Kidney (tissue), 14 donors: ENCODE data around the gene NTHL1. TPM values are rescaled to one million over a fixed set of nuclear protein-coding genes. Genes with fewer than 3 reads are reported as not detected.

Experiments
- DNase-seq, 5 donors: peaks; one replicate each; pipeline ENCODE4 v3.0.0-alpha.2; 2013 to 2020
- FAIRE-seq: peaks from 2 replicates; lab custom pipeline; 2012; peaks lifted over from hg19 to GRCh38; lab: Jason Lieb, UNC
- H3K27ac ChIP-seq, 2 donors: one replicate each; pipeline ENCODE4 v1.7.0; 2013; ENCODE audit warnings: low read depth in 2 of 2, low read length in 2 of 2, inconsistent platforms in 1 of 2
- H3K27me3 ChIP-seq: one replicate; pipeline ENCODE4 v1.7.1; 2013; ENCODE audit warnings: low read length, inconsistent platforms; ENCODE audit not compliant: control insufficient read depth, insufficient read depth
- H3K36me3 ChIP-seq, 3 donors: one replicate each; pipeline versions ENCODE4 v1.7.0 to v1.7.1; 2013; ENCODE audit warnings: low read length in 3 of 3, control low read depth in 1 of 3, inconsistent platforms in 1 of 3; ENCODE audit not compliant: insufficient read depth in 3 of 3, control insufficient read depth in 2 of 3
- H3K4me1 ChIP-seq, 3 donors: one replicate each; pipeline versions ENCODE4 v1.7.0 to v1.7.1; 2013; ENCODE audit warnings: low read length in 3 of 3, inconsistent platforms in 1 of 3, low read depth in 1 of 3; ENCODE audit not compliant: control insufficient read depth in 2 of 3, insufficient read depth in 2 of 3
- H3K4me3 ChIP-seq, 3 donors: one replicate each; pipeline versions ENCODE4 v1.7.0 to v1.8.1; 2013; ENCODE audit warnings: low read length in 3 of 3, control low read depth in 1 of 3, inconsistent platforms in 1 of 3
- H3K9ac ChIP-seq, 3 donors: one replicate each; pipeline versions ENCODE4 v1.7.0 to v1.7.1; 2013; ENCODE audit warnings: low read length in 3 of 3, control low read depth in 1 of 3, inconsistent platforms in 1 of 3
- H3K9me3 ChIP-seq, 3 donors: one replicate each; pipeline versions ENCODE4 v1.7.0 to v1.7.1; 2013; ENCODE audit warnings: low read length in 3 of 3, control low read depth in 1 of 3, inconsistent platforms in 1 of 3; ENCODE audit not compliant: control insufficient read depth in 2 of 3, insufficient read depth in 1 of 3
- intact Hi-C: fragments of 100-400 bp; cut with DNase I; formaldehyde crosslinking; loops from one replicate; pipeline ENCODE4 v1.11.1; 2022
- polyA plus RNA-seq: library from polyadenylated mRNA; stranded (reverse); fragments of 350-450 nt; fragmentation: Illumina TruSeq; extraction: RNeasy Lipid Tissue Mini Kit (QIAGEN cat#74804); gene quantifications from one replicate; pipeline ENCODE4 v1.2.3, GENCODE V29; 2014; ENCODE audit warnings: low read depth, low replicate concordance; ENCODE audit not compliant: insufficient read depth
- total RNA-seq: library from RNA; stranded (reverse); fragmentation: NEBNext Ultra II Directional; extraction: Animal tissue kit (Norgen Biotek cat#: 25700); gene quantifications from one replicate; pipeline ENCODE4 v1.2.1, GENCODE V29; 2021
- TF ChIP-seq, protein P1 (sequence below): IDR thresholded peaks from 3 replicates; pipeline ENCODE4 v1.5.1; 2012; ENCODE audit warnings: mild to moderate bottlenecking, moderate library complexity, borderline replicate concordance; ENCODE audit not compliant: insufficient read depth; ENCODE audit errors: extremely low read depth
- donor health status: control.
- donor health status: control.
- donor health status: control.
- donor health status: control.
- donor health status: control.
- donor health status: DM: yes; HTN: yes; CAD: no.
- donor health status: Normal renal cell carcinoma (clear cell type).

NTHL1 gene
- total and polyA plus RNA-seq, 2 donors from 2014 or later, result 15.3 to 36.0 TPM

DNA sequence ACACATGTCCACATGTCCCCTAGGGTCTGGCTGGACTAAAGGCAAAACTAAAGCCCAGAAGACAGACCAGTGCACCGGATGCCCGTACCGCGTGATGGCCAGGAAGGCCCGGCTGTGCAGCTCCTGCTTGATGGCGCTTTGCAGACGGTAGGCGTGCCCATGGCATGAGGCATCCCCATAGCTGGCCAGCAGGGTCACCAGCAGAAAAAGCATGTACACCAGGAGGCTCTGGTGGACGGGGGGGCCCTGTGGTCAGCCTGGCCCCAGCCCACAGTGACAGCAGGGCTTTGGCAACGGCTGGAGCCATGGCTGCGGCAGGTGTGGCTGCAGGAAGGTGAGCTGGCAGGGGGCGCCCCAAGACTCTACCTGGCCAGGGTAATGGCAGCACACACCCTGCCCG is 45.2 kb upstream of the NTHL1 start:
- no peaks in the 10 kb centered on the region for H3K27me3 ChIP-seq
- FAIRE-seq (no peak), DNase-seq (no peak)
- TF ChIP-seq, protein P1, sequence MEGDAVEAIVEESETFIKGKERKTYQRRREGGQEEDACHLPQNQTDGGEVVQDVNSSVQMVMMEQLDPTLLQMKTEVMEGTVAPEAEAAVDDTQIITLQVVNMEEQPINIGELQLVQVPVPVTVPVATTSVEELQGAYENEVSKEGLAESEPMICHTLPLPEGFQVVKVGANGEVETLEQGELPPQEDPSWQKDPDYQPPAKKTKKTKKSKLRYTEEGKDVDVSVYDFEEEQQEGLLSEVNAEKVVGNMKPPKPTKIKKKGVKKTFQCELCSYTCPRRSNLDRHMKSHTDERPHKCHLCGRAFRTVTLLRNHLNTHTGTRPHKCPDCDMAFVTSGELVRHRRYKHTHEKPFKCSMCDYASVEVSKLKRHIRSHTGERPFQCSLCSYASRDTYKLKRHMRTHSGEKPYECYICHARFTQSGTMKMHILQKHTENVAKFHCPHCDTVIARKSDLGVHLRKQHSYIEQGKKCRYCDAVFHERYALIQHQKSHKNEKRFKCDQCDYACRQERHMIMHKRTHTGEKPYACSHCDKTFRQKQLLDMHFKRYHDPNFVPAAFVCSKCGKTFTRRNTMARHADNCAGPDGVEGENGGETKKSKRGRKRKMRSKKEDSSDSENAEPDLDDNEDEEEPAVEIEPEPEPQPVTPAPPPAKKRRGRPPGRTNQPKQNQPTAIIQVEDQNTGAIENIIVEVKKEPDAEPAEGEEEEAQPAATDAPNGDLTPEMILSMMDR, result no peak
- H3K36me3 ChIP-seq, result peaks cover 0 to 11% (median 4%) of the 10 kb centered on the region in 3 donors
- peaks cover 0 to 21% (median 3%) of the 10 kb centered on the region in 3 donors for H3K4me1 ChIP-seq
- H3K9ac ChIP-seq, result no peak overlapping the region
- H3K9me3 ChIP-seq, result no peaks in the 10 kb centered on the region
- H3K4me3 ChIP-seq, result no peak overlapping the region
- H3K27ac ChIP-seq, result no peak overlapping the region
- intact Hi-C loops, result no loop called here

DNA sequence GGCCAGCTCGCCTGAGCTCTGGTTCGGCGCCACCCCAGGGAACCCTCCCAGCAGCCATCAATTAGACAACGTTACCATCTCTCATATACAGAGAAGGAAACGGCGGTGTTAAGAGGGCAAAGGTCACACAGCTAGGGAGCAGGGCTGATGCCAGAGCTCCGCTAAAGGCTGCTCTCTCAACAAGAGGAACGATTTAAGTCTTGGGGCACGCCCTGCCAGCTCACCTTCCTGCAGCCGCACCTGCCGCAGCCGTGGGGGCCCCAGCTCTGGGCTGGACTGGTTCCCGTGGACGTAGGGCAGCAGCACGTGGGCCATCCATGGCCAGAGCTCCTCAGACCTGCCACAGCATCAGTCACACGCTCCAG is 44.6 kb upstream of the NTHL1 start:
- FAIRE-seq (no peak), DNase-seq (peak in 1 of 5 donors; percentile 63)
- Histone ChIP-seq H3K4me3 (no peak overlapping the region), H3K27ac (no peak overlapping the region), H3K9me3 (no peaks in the 10 kb centered on the region), H3K36me3 (peaks cover 0 to 11% (median 4%) of the 10 kb centered on the region in 3 donors), H3K4me1 (peaks cover 0 to 21% (median 3%) of the 10 kb centered on the region in 3 donors), H3K27me3 (no peaks in the 10 kb centered on the region), H3K9ac (no peak overlapping the region)
- intact Hi-C loops, result no loop called here
- TF ChIP-seq, protein P1, result no peak

DNA sequence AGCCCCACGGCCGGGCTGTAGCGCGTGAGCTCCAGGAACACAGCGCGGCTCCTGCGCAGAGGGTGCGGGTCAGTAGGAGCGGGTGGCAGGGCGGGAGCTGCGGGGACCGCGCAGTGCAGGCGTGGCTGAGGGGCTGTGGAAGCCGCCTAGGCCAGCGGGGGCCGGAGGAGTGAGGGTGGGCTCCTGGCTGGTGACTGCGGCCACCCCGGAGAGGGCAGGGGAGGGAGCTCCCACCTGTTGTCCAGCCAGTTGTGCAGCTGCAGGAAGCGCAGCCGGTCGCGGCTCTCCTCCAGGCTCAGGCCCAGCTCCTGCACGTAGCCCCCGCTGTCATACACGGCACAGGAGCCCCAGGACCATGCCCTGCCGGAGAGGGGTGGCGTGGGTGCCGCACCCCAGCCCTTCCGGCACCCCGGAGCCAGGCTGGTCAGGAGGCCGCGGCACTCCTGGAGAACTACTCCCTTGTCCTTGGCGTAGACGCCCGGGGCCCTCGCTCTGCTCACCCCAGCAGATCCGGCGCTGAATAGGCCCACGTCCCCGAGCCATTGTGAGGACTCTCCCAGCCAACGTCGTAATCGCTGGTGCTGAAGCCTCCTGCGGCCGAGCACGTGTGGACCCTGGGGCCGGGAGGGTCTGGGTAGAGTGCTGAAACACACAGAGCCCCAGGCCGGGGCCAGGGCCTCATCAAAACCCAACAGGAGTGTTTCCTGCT is 44.1 kb upstream of the NTHL1 start:
- Histone ChIP-seq H3K9ac (no peak overlapping the region), H3K27me3 (no peaks in the 10 kb centered on the region), H3K36me3 (peaks cover 0 to 11% (median 7%) of the 10 kb centered on the region in 3 donors), H3K9me3 (no peaks in the 10 kb centered on the region), H3K27ac (peak overlapping the region; percentile 28 to 51), H3K4me3 (no peak overlapping the region), H3K4me1 (peaks cover 0 to 23% (median 3%) of the 10 kb centered on the region in 3 donors)
- no peak for FAIRE-seq
- DNase-seq, result no peak
- TF ChIP-seq, protein P1, result no peak
- intact Hi-C loops, result no loop called here
